GM19023 (cell line): ENCODE measurements around the gene SSX7.
"Not testable (repeated sequence)": the region's sequence is repeated elsewhere in the genome, so short reads cannot be mapped to it uniquely, and the experiment has no call there.

ENCODE experiments used
- ATAC-seq: cut with Tn5 transposase; IDR thresholded peaks from one replicate; pipeline ENCODE4 v1.9.1; 2021; ENCODE audit warnings: mild to moderate bottlenecking, moderate library complexity; ENCODE audit not compliant: unreplicated experiment

SSX7 gene, protein sequence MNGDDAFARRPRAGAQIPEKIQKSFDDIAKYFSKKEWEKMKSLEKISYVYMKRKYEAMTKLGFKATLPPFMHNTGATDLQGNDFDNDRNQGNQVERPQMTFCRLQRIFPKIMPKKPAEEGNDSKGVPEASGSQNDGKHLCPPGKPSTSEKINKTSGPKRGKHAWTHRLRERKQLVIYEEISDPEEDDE

GRCh38 chrX:52654800-52655199 lies at the start of gene SSX7:
Gene SSX7 (minus strand): TSS chrX:52654900. CDS start chrX:52653472, 1,428 bp downstream.
- not testable (repeated sequence) for ATAC-seq

DNA sequence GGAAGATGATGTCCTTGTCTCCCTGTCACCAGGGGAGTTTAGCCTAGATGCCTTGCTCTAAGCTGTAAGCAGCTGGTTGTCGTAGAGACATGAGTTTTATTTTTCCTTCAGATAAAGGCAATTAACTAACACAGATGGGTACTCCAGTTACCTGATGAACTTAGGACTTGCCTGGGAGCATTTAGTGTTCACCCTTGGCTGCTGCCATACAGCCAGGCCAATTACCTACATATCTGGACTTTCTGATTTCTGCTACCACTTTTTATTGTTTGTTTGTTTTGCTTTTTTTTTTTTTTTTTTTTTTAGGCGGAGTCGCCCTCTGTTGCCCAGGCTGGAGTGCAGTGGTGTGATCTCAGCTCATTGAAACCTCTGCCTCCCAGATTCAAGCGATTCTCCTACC lies 37.3 kb upstream of the SSX7 start:
- not testable (repeated sequence) for ATAC-seq

DNA sequence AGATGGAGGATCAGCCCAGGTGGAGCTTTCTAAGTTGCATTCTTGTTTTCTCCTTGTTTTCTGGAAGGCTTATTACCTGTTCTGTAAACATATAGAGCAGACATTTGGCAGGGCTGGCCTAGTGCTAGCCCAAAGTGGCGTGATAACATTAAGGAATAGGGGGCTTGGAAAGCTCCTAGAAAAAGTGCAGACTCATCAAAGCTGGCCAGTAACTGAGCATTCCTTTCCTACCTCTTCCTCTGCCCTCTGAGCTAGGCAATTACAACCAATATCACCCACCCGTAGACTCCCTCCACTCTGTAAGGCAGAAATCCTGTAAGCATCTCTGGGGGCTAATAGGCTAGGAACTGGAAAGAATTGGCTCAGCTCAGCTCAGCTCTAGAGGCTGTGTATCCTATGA lies 7.5 kb upstream of the SSX7 start:
- ATAC-seq, result not testable (repeated sequence)

GRCh38 chrX:52655475-52655874 lies 775 bp upstream of the SSX7 start:
- ATAC-seq, result not testable (repeated sequence)

DNA sequence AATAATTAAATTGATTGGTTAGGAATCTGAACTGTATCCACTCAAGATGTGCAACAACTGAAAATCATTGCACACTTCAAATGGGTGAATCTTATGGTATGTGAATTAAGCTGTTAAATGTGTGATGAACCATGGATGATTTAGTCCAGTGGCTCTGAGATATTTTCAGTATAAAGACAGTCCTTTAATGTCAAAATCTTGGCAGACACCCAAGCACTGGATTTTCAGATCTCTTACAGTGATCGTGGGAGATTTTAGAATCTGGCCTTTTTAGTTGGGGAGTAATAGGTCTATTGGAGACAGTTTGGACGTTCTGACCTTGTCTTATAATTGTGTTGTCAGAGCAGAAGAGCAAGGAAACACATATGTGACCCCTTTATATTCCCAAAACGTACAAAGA lies 4.0 kb downstream of the SSX7 start:
- not testable (repeated sequence) for ATAC-seq

- not testable (repeated sequence) for ATAC-seq
These were observed 5.7 kb downstream of the SSX7 start for GRCh38 chrX:52648956-52649355.

GRCh38 chrX:52628483-52628882 lies 26.2 kb downstream of the SSX7 start:
- not testable (repeated sequence) for ATAC-seq

DNA sequence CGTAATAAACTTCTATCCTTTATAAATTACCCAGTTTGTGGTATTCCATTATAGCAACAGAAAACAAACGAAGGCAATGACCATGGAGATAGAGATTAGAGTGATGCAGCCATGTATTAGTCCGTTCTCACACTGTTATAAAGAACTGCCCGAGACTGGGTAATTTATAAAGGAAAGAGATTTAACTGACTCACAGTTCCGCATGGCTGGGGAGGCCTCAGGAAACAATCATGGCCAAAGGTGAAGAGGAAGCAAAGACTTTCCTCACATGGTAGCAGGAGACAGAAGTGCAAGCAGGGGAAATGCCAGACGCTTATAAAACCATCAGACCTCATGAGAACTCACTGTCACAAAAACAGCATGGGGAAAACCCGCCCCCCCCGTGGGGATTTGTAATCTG lies 34.0 kb downstream of the SSX7 start:
- not testable (repeated sequence) for ATAC-seq

GRCh38 chrX:52608961-52609360 lies 45.7 kb downstream of the SSX7 start:
- no peak for ATAC-seq

DNA sequence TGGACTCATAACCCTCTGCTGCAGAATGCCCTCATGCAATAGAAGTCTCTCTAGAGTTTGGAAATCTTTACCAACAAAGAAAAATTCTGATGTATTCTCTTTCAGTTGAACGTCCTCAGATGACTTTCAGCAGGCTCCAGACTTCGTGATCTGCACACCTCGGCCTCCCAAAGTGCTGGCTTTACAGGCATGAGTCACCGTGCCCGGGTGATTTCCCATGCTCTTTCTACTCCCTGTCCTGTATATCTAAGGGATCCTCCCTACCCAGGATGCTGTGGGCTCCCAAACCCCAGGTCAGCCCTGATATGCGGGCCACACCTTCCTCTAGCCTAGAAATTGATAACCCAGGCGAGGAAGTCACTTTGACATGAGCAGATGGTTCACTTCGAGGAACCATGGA lies 51.5 kb downstream of the SSX7 start:
- not testable (repeated sequence) for ATAC-seq

DNA sequence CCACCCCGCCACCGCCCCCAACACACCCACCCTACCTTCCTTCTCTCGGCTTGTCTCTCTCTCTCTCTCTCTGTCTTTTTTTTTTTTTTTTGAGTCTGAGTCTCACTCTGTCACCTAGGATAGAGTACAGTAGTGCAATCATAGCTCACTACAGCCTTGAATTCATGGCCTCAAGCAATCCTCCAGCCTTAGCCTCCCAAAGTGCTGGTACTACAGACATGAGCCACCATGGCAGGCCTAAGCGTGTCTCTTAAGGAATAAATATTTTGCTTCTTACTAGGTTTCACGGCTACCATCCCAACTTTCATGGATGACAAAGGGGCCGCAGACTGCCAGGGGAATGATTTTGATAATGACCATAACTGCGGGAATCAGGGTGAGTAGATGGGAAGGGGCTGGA lies 55.8 kb downstream of the SSX7 start:
- ATAC-seq, result no peak

DNA sequence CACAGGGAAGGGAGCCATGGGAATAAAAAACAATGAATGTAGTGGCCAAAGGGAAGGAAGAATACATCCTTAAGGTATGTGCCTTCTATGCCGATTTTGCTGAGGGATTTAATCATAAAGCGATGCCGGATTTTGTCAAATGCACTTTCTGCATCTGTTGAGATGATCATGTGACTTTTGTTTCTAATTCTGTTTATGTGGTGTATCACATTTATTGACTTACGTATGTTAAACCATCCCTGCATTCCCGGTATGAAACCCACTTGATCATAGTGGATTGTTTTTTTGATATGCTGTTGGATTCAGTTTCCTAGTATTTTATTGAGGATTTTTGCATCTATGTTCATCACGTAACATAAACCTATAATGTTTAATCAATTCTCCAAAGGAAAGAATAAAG lies 60.0 kb downstream of the SSX7 start:
- no peak for ATAC-seq
